Neural crest cell (in vitro differentiated cells): ENCODE data around the gene BRK1. TPM values are rescaled to one million over a fixed set of nuclear protein-coding genes. Genes with fewer than 3 reads are reported as not detected.
"Not testable (repeated sequence)": the region's sequence is repeated elsewhere in the genome, so short reads cannot be mapped to it uniquely, and the experiment has no call there.

Experiments
- DNase-seq: peaks from one replicate; pipeline ENCODE4 v3.0.0; 2021; ENCODE audit warnings: low read depth, mixed read lengths, low spot score
- H3K27ac Mint-ChIP-seq: one replicate; pipeline ENCODE4 v1.8.0; 2021; ENCODE audit warnings: mild to moderate bottlenecking, mixed read lengths; ENCODE audit not compliant: unreplicated experiment
- H3K27me3 Mint-ChIP-seq: 2 replicates; pipeline ENCODE4 v1.8.0; 2021; ENCODE audit warnings: low read depth, mild to moderate bottlenecking, mixed read lengths
- H3K36me3 Mint-ChIP-seq: 2 replicates; pipeline ENCODE4 v1.8.0; 2021; ENCODE audit warnings: low read depth, mild to moderate bottlenecking, mixed read lengths
- H3K4me1 Mint-ChIP-seq: 2 replicates; pipeline ENCODE4 v1.8.0; 2021; ENCODE audit warnings: mixed read lengths
- H3K4me3 Mint-ChIP-seq: one replicate; pipeline ENCODE4 v1.8.0; 2021; ENCODE audit warnings: mild to moderate bottlenecking, mixed read lengths
- H3K9me3 Mint-ChIP-seq: 2 replicates; pipeline ENCODE4 v1.8.0; 2021; ENCODE audit warnings: mixed read lengths
- CTCF ChIP-seq: fragments of 200-600 bp; sonication (generic); conservative IDR thresholded peaks from 2 replicates; pipeline ENCODE4 v1.5.0; 2021; ENCODE audit warnings: antibody characterized with exemption, mild to moderate bottlenecking
- total RNA-seq: library from RNA; stranded (reverse); gene quantifications from 2 replicates; pipeline ENCODE4 v1.2.1, GENCODE V29; 2021

BRK1 gene
- total RNA-seq, 1 donor from 2014 or later = 125 TPM

GRCh38 chr3:10157031-10157430, 41.6 kb downstream of the BRK1 start:
- Mint-ChIP-seq H3K4me1 (no peaks in the 10 kb centered on the region), H3K4me3 (no peak overlapping the region), H3K9me3 (no peaks in the 10 kb centered on the region), H3K36me3 (no peaks in the 10 kb centered on the region), H3K27me3 (no peaks in the 10 kb centered on the region), H3K27ac (no peak overlapping the region)
- TF ChIP-seq CTCF = no peak
- no peak for DNase-seq

- DNase-seq, H3K9me3 Mint-ChIP-seq, H3K27ac Mint-ChIP-seq, H3K4me1 Mint-ChIP-seq, H3K27me3 Mint-ChIP-seq, H3K36me3 Mint-ChIP-seq, H3K4me3 Mint-ChIP-seq: not testable (repeated sequence)
These were observed 43.1 kb downstream of the BRK1 start for GRCh38 chr3:10158555-10158954.

- Mint-ChIP-seq H3K4me1 (no peaks in the 10 kb centered on the region), H3K36me3 (no peaks in the 10 kb centered on the region), H3K9me3 (no peaks in the 10 kb centered on the region), H3K27me3 (peaks cover 2% of the 10 kb centered on the region), H3K27ac (no peak overlapping the region), H3K4me3 (no peak overlapping the region)
- no peak for TF ChIP-seq CTCF
- no peak for DNase-seq
These were observed 44.9 kb downstream of the BRK1 start for GRCh38 chr3:10160346-10160745.

- Mint-ChIP-seq H3K27ac (no peak overlapping the region), H3K4me1 (no peaks in the 10 kb centered on the region), H3K27me3 (peaks cover 3% of the 10 kb centered on the region), H3K36me3 (no peaks in the 10 kb centered on the region), H3K4me3 (no peak overlapping the region), H3K9me3 (no peaks in the 10 kb centered on the region)
- no peak for TF ChIP-seq CTCF
- no peak for DNase-seq
These were observed 45.5 kb downstream of the BRK1 start for GRCh38 chr3:10160925-10161324.

- H3K9me3 Mint-ChIP-seq = no peaks in the 10 kb centered on the region
These were observed 46.7 kb downstream of the BRK1 start for GRCh38 chr3:10162185-10162584.

GRCh38 chr3:10164201-10164545, 48.7 kb downstream of the BRK1 start:
- H3K27me3 Mint-ChIP-seq, H3K9me3 Mint-ChIP-seq, DNase-seq, H3K4me1 Mint-ChIP-seq, H3K36me3 Mint-ChIP-seq, H3K27ac Mint-ChIP-seq: not testable (repeated sequence)
- H3K4me3 Mint-ChIP-seq = peak overlapping the region; percentile 61

More at GRCh38 chr3:10162185-10162584, 46.7 kb downstream of the BRK1 start:
- Mint-ChIP-seq H3K4me1 (no peaks in the 10 kb centered on the region), H3K27ac (no peak overlapping the region), H3K27me3 (peaks cover 7% of the 10 kb centered on the region), H3K36me3 (no peaks in the 10 kb centered on the region), H3K4me3 (no peak overlapping the region)
- DNase-seq = no peak
- no peak for TF ChIP-seq CTCF
